ENCODE results near the gene ZNF319.

The ZNF319 gene

DNA sequence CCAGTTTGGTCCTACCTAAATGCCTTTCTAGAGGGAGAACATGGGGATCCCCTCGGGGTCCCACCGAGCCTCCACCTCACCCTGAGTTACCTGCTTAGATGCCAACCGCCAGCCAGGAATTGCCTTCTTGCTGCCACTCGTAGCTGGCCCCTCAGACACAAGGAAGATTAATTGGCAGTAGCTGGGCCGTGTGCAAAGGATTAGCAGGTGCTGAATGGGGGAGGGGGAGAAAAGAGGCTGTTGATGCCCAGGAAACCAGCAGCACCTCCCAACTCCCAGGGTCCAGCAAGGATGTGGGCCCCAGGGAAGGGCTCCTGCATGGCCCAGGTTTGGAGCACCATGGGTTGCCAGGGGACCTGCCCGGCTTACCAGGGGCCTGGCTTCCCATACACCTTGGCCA is 29.5 kb downstream of the ZNF319 start, which contains the start of gene CNGB1:
TSS of gene CNGB1 (minus strand) at position 159 of the 400 bp plus-strand sequence. CDS start 3,842 bp downstream, outside the sequence.
- no peak for DNase-seq

DNA sequence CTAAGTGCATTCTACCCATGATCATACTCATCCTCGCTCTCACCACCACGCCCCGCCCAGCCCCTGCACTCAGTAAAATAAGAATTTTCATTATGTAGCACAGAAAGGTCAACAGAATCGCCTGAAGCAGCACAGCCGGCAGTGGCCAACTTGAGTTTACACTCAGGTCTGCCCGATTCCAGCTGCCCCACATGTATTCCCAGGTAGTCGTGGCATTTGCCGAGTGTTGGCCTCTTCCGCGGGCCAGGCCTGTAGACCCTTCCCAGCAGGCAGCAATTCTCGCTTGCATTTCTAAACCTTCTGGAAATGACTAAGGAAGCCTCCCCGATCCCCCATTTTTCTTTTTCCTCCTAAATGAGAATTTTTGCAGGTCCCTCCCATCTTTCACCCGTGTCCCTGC is 30.2 kb downstream of the ZNF319 start:
- no peak for DNase-seq

DNA sequence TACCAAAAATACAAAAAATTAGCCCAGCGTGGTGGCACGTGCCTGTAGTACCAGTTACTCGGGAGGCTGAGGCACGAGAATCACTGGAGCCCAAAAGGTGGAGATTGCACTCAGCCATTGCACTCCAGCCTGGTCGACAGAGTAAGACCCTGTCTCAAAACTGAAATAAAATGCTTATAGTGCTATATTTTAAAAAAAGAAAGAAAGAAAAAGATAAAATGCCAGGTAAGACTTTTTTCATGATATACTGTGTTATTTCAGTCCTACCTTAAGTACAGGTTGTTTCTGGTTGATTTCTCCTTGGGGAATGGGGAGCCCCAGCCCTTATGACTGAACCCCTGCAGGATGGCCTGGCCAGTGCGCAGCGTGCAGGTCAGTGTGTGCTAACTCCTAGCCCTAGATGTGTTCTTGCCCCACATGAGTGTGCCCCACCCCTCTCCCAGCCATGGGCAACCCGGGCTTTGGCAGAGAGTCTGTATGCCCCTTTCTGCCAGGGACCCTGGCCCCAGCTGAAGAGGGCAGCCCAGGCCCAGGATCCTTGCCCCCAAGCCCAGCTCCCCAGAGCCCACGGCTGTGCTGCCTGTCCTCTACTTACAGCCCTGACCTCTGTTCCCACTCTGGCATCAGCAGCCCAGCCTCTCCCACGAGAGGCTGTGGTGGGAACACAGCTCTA is 30.9 kb downstream of the ZNF319 start:
- DNase-seq: no peak

DNA sequence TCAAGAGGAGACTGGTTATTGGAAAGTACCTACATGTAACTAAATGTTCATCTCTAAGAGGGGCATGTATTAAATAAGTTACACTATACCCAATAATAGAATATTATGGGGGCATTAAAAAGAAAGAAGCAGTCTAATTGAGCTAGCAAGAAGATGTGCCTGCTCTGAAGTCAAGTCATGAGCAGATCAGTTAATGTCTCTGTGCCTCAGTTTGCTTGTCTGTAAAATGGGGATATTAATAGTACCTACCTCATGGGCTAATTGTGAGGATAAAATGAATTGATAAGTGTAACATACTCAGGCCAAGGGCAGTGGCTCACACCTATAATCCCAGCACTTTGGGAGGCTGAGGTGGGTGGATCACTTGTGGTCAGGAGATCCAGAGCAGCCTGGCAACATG is 32.6 kb downstream of the ZNF319 start:
- no peak for DNase-seq

DNA sequence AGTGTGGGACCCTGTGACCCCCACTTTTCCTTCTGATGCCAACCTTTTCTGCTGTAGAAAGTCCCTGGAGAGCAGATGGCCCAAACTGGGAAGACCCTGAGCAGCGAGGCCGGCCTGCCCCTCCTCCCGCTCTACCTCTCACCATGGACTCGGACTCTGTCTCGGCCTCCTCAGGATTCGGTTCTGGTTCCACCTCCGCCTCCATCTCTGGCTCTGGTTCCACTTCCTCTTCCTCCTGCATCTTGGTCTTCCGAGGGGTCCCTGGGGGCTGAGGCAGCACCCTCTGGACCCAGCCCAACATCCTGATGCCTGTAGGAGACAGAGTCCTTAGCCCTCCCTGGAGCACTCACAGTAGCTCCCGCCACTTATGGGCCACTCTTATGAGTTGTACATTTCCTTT is 33.5 kb downstream of the ZNF319 start:
- DNase-seq: no peak

DNA sequence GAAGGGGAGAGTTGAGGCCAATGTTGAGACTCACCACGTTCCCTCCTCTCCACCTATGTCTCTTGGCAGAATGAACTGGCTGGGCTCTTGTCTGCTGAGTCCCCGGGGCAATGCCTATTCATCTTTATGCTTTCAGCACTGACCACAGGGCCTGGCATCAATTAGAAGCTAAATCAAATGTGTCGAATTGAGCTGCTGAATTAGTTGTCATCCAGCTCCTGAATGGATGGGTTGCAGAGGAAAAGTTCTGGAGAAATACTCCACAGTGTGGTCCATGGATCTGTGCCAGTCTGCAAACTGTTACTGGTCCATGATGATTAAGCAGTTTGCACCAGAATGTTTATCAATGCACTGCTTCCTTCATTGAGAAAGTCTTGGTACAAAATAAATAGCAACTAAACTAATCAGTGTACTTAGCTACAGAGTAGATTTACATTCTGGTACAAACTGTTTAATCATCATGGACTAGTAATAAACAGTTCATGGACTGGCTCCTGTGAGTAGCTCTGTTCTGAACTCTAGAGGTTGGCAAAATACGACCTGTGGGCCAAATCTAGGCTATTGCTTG is 34.2 kb downstream of the ZNF319 start:
- no peak for DNase-seq

DNA sequence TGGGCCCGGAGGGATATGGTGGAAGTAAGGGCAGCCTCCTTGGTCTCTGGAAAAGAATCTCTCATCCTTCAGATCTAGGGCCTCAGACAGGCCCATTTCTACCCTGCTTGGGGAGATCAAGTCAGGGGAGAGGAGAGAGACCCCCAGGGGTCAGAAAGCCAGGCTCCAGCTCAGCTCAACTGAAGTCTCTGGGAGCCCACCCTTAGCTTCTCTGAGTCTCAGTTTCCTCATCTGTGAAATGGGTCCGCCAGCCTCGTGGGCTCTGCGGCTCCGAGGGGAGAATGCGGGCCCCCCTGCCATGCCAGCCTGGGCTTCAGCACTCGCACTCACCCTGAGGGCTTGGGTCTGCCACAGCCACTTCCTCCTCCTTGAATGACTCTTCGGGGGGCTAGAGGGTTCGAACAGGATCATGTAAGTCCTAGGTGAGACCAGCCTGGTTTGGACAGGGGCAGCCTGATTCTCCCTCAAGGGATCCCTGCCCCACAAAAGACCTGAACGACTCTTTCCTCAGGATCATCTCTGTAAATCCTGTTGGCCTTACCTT is 36.2 kb downstream of the ZNF319 start:
- DNase-seq: no peak

DNA sequence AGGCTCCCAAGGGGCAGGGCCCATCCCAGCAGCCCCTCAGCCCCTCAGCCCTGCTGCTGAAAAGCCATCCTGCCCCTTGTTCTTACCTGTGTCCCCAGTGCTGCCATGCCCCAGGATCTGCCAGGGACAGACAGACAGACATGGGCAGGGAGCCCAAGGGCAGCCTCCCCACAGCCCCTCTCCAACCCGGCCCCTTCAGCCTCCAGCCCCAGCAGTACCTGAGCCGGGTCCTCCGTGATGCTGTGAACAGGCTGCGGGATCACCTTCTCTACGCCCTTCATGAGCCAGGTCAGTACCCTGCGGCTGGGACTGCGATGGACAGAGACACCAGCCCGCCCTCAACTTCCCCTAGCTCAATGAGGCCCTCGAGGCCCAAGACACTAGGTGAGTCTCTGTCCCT is 37.7 kb downstream of the ZNF319 start:
- DNase-seq: no peak

DNA sequence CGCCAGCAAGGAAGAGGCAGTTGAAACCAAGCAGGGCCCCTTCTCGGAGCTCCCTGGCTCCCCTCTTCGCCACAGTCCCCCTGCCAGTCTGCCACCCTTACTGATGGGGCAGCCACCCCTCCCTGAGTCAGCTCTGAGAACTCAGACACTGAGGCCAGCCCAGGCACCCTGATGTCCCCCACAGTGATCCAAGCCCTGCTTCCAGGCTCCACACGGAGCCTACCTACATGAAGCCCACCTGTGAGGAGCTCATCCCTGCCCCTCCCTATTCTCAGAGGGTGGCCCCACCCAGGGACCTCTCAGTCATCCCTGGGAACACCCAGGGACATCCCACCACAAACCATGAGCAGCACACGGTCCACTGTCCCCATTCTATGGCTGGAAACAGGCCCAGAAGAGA is 38.4 kb downstream of the ZNF319 start:
- DNase-seq: no peak

DNA sequence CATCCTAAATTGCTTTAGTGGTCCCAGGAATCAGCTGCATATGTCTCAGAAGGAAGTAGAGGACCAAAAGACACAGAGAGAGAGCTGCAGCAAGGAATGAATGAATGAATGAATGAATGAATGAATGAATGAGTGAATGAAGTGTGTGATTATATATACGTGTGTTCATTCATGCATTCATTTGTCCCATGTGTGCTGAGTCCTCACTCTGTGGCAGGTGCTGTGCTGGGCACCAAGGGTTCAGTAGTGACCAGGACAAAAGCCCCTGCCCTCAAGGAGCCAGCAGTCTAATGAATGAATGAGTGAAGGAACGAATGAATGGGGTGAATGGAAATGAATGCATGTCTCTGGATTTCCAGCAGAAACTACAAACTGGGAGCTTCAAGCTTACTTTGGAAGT is 38.9 kb downstream of the ZNF319 start:
- no peak for DNase-seq

DNA sequence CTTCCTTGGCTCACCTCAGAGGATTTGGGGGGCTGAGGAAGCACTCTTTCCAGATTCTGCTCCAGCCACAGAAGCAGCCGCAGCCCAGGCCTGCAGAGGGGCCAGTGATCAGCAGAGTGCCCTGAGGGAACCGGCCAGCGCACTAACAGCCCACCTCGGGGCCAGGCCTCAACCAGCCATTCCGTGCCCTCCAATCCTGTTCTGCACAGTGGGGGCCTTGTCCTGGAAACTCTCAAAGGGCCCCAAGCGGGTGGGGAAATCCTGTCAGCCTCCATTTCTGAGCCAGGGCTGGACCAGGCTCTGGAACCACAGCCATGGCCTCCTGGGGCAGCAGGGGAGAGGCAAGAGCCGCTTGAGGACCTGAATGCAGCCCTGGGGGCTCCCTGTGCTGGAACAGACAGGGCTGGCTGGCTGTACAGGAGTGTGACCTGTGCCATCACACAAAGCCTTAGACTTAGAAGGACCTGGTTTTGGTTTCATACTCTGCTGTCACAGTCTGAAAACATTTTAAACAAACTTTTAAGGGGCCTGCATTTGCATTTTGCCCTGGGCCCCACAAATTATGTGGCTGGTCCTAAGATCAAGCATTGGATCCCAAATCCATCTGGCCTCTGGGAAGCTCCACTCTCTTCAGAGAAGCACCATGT is 39.5 kb downstream of the ZNF319 start:
- no peak for DNase-seq

DNA sequence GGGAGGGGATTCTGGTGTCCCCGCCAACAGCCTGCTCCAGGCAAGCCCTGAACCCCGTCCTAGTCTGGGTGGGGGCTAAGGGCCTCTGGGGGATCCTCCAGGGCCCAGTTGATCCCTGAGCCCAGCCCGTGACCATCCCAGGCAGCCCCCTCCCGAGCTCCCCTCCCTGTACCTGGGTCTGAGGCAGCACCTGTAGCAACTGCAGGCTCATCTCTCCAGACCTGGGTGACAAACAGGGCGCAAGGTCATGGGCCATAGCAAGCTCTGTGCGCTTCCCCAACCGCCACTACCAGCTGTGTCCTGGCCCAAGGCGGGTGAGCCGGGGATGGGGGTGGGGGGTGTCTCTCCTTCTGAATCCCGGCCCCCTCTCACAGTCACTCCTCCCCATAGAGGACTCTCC is 40.2 kb downstream of the ZNF319 start:
- DNase-seq: no peak

DNA sequence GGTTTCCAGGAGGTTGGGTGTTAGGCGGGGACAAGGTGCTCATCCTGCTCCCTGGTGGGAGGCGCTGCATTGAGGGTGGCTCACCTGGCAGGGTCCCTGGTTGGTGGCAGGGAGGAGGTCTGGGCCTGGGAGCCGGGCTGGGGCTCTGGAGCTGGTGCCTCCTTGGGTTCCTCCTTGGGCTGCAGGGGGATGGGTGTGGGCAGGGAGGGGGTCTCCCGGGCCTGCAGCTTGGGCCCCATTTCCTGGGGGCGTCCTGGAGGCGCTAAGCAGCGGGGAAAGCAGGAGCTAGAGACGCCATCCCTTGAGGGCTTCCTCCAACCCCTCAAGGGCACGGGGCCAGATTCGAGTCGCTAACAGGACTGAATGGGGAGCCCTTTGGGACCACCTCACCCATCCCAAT is 40.7 kb downstream of the ZNF319 start:
- no peak for DNase-seq

DNA sequence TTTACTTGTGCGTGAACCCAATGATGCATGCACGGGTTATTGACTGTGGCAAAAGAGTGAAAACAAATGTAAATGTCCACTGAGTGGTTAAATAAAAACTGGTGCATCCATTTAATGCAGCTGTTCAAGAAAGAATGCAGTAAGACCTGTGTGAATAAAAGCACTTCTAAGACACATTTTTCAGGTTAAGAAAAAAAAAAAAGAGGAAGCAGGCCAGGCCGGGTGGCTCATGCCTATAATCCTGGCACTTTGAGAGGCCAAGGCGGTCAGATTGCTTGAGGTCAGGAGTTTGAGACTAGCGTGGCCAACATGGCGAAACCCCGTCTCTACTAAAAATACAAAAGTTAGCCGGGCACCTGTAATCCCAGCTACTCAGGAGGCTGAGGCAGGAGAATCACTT is 41.4 kb downstream of the ZNF319 start:
- DNase-seq: no peak

DNA sequence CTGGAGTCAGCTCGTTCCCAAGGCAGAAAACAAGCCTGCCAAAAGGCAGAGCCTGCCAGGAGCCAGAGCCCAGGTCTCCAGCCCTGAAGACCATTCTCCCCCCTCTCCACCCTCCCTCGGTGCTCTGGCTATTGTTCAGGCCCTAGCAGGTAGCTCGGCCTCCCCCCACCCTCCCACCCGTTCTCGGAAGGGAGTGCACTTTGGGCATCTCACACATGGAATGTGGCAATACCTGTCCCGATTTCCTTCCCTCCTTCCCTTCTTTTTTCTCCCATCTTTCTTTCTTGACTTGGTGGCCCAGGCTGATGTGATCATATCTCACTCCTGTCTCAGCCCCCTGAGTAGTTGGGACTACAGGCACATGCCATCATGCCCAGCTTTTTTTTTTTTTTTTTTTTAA is 41.9 kb downstream of the ZNF319 start:
- DNase-seq: no peak

DNA sequence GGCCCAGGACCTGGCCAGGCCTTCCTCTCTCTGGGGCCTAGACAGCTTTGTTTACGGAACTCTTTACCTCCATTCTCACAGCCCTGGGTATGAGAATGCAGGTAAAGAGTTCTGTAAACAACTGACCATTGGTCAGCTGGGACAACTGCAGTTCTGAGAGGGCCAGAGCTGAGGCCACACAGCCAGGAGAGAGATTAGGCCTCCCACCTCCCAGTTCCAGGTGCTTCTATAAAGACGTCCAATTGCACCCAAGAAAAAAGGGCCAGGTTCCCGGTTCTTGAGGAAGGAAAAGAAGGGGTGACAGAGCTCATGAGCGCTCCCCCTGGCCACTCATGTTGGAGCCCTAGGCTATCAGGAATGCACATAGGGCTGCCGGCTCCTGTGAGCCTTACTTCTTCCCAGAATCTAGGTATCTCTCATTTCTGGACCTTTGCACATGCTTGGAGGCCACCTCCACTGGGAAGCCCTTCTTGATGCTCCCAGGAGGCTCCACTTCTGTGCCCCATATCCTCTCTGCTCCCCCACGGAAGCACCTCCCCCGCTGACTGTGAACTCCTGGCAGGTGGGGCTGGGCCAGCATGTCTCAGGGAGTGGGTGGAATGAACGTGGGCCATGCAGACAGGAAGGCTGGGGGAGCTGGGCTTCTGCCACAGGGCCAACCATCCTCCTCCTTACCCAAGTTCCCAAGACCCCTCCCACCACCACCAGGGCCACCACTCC is 42.6 kb downstream of the ZNF319 start:
- no peak for DNase-seq

DNA sequence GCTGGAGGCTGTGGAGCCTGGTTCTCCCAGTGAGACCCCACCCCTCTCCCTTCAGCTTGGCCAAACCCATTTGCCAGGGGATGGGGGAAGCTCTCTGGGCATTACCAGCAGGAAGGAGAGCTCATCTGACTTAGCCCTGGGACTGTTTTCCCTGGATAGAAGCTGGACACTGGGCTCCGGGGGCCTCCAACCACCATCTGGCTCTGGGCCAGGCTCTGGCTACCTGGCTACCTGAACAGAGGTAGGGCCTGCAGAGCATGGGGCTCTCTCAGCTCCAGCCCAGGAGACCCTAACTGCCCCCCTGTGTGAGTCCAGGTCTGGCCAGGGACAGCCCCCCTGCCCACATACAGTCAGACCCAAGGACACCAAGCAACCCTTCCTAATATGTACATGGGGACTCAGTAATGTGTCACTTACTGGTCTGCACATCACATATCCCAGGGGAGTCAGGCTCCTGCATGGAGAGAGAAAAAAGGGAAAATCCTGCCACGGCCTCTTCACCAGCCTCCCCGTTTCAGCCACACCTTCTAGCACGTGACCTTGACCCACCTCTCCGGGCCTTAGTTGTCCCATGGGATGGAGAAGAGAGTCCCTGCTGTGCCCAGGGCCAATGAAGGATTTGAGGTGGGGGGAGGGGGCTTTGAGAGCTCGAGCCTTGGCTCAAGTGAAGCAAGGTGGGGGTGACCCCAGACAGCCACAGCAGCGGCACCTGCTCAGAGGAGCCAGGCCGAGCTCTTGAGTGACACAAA is 43.4 kb downstream of the ZNF319 start:
- DNase-seq: no peak

DNA sequence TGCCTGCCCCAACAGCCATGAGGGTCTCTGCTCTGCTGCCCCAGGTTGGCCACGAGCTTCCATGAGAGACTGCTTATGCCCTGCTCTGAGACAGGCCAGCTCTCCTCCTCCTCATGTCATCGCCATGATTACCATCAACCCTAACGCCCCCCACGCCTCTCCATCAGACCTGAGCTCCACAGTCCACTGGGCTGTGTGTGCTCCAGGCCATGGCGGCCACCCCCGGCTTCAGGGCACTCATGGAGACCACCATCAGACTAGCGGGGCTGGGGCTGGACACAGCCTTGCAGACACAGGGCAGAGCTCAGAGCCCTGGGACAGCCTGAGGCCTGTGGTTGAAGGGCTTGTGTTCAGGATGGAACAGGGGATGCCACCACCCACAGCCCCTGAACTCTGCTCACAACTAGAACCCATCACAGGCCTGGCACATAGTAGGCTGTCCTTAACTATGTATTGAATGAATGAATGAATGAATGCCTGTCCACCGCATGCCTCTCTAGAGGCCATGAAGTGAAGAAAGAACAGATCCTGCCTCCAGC is 44.1 kb downstream of the ZNF319 start:
- no peak for DNase-seq

DNA sequence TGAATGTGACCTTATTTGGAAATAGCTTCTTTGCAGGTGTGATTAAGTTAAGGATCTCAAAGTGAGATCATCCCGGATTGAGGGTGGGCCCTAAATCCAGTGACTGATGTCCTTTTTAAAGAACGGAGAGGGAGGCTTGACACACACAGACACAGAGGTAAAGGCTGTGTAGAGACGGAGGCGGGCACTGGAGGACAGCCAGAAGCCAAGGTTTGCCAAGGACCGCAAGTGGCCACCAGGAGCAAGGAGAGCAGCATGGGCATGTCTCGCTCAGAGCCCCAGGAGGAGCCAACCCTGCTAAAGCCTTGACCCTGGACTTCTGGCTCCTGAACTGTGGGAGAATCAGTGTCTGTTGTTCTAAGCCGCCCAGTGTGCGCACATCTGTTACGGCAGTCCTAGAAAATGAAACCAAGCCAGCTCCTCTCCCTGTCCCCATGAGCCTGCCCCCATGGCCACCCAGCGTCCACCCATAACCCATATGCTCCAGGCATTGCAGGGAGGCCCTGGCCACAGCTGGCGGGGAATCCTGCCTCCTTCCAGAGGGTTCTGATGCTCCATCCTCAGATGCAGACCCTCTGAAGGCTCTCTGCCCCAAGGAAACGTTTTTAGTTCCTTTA is 44.8 kb downstream of the ZNF319 start:
- no peak for DNase-seq

DNA sequence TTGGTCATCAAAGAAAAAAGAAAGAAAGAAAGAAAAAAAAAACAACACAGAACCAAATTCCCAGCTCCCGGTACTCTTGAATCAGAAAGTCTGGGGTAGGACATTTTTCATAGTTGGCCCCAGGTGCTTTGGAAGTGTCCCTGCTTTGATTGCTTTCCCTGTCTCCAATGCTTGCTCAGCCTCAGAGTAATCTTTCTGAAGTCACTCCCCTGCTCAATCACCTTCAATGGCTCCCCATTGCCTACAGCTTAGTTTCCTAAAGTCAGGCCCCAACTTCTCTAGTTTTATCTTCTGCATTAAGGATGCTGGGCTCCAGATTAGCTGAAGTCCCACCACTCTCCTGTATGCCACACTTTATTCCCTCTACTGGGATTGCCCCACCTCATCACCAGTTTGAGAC is 46.6 kb downstream of the ZNF319 start:
- DNase-seq: no peak

DNA sequence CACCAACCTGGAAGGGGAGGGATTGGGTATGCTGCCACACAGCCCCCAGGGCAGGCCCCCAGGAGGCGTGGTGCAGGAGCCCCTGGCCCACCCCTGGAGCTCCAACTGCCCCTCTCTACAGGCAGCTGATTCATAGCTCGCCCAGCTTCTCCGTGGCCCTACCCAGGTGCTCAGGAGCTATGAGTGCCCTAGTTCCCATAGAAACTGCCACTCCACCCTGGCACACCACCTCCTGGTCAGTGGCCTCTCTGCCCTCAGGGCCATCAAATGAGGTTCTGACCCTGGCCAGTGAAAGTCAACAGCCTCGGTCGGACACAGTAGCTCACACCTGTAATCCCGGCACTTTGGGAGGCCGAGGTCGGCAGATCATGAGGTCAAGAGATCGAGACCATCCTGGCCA is 47.6 kb downstream of the ZNF319 start:
- DNase-seq: no peak
